HT-29 (cell line): ENCODE data around the gene SFT2D1. TPM values are rescaled to one million over a fixed set of nuclear protein-coding genes. Genes with fewer than 3 reads are reported as not detected.

ENCODE experiments used
- DNase-seq: peaks from one replicate; pipeline ENCODE4 v3.0.0-alpha.2; 2015; ENCODE audit warnings: low spot score
- total RNA-seq: library from RNA; depleted of rRNA; stranded (reverse); fragments of >200 nt; shearing (Covaris generic); gene quantifications from 2 replicates; pipeline ENCODE4 v1.2.3, GENCODE V29; 2014

The SFT2D1 gene
- total RNA-seq, 1 experiment from 2014 or later, result 69.3 TPM

- DNase-seq, result no peak
Measured at GRCh38 chr6:166307082-166308032, 35.0 kb downstream of the SFT2D1 start.

GRCh38 chr6:166306378-166307081 lies 35.8 kb downstream of the SFT2D1 start:
- DNase-seq, result no peak

DNA sequence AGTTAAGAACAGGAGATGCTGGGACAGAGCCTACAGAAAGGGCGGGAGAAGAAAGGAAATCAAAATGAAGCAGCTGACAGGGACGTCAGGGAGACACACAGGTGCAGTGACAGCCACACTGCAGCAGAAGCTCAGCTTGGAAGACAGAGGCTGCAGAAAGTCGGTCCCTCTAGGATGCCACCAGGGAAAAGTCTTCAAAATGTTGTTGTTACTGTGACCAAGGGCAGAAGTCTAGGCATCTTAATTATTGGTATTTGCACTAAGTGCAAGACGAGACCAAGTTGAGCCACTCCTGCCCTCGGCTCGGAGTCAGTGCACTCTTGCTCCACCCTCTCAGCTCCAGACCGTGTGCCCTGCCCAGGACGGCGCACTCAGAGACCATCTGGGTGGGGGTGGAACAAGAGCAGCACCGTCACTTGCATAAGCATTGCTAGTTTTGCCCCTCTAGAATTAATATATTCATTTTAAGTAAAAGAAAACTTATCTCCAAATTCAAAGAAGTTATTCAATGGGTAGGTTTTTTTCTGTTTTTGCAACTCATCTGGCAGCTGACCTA lies 36.7 kb downstream of the SFT2D1 start:
- no peak for DNase-seq

- DNase-seq, result no peak
Measured at GRCh38 chr6:166304106-166304505, 38.2 kb downstream of the SFT2D1 start.

- DNase-seq, result no peak
Measured at GRCh38 chr6:166301611-166302529, 40.5 kb downstream of the SFT2D1 start.

DNA sequence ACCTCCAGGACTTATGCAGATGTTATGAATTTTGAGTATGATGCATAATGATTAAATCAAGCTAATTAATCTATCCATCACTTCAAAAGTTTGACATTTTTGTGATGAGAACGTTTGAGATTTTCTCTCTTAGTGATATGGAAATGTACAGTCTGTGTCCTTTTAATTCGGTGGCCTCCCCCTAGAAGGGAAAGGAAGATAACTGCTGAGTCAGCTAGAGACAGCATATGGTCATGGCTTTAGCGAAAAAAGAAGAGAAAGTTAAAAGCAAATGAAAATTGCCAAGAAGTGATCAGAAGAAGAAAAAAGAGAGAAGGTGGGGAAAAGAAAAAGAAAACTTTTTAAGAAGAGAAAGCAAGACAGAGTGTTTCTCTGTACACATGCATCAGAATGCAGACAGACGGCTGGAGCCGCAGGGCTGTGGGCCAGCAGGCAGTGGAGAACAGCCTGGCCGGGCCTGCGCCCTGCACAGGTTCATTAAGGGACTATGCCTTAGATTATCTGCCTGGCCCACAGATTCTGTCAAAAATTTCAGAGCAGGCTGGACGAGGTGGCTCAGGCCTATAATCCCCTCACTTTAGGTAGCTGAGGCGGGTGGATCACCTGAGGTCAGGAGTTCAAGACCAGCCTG lies 41.9 kb downstream of the SFT2D1 start:
- no peak for DNase-seq

DNA sequence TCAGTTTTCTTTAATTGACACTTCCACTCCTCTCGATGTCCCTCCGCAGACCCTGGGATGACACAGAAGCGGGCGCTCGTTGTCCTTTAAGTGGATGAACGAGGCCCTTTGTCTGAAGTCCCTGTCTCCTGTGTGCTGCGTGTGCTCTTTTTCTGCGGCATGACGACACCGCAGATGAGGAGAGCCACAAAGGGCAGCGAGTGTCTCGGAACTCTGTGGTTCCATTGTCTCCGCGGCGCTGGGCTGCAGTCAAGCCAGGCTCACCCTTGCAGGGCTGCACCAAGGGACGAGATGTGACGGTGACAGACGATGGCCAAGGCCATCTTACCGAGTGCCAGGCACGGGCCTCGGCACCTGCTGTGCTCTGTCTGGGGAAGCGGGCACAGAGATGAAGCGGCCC lies 44.7 kb downstream of the SFT2D1 start:
- DNase-seq, result no peak

GRCh38 chr6:166296035-166296883 lies 46.1 kb downstream of the SFT2D1 start:
- no peak for DNase-seq

GRCh38 chr6:166293731-166294584 lies 48.4 kb downstream of the SFT2D1 start:
- DNase-seq, result no peak

- no peak for DNase-seq
Measured at GRCh38 chr6:166289207-166290060, 52.9 kb downstream of the SFT2D1 start.

DNA sequence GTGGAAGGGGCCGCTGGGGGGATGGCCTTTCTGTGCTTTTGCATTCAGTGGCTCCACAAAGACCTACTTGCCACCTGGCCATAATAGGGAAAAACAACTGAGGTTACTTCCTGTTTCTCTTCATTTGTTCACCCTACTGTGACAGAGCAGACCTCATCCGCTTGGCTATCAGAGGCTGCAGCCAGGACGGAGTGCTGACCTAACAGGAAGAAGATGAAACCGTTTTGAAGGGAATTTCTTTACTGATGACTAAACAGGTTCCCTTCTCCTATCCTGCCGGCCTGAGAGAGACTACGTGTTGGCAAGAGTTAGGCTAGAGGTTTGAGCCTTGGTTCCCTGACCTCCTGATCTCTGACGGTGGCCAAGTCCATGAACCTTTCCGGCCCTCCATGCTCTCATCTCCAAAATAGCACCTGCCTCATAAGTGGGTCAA lies 55.5 kb downstream of the SFT2D1 start:
- DNase-seq, result no peak

- no peak for DNase-seq
Measured at GRCh38 chr6:166285233-166285632, 57.1 kb downstream of the SFT2D1 start.

GRCh38 chr6:166284640-166285039 lies 57.7 kb downstream of the SFT2D1 start:
- DNase-seq, result no peak

GRCh38 chr6:166282394-166283032 lies 59.8 kb downstream of the SFT2D1 start:
- no peak for DNase-seq

DNA sequence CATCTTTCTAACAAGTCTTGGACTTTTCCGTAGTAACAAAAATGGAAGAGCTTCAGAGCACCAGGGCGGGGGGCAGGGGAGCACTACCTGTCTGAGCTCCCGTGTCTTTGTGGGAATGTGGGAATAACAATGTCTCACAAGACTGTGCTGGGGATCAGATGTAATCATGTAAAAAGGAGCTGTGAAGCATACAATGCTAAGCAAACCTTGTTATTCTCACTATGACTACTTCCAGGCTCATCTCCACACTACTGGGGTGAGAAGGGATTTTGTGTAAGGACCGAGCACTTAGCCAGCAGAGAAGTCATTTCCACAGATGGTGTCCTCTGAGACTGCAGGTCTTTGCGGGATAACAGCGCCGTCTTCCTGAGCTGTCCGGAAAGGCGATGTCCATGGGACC lies 61.2 kb downstream of the SFT2D1 start:
- no peak for DNase-seq

DNA sequence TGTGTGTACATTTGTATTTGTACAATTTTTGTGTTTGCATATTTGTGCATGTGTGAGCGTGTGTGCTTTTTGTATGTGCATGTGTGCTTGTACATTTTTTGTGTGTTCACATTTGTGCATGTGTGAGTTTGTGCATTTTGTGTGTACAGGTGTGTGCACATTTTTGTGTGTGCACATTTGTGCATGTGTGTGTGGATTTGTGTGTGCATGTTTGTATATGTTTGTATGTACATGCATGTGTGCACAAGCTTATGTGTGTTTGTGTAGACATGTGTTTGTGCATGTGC lies 63.0 kb downstream of the SFT2D1 start:
- no peak for DNase-seq

DNA sequence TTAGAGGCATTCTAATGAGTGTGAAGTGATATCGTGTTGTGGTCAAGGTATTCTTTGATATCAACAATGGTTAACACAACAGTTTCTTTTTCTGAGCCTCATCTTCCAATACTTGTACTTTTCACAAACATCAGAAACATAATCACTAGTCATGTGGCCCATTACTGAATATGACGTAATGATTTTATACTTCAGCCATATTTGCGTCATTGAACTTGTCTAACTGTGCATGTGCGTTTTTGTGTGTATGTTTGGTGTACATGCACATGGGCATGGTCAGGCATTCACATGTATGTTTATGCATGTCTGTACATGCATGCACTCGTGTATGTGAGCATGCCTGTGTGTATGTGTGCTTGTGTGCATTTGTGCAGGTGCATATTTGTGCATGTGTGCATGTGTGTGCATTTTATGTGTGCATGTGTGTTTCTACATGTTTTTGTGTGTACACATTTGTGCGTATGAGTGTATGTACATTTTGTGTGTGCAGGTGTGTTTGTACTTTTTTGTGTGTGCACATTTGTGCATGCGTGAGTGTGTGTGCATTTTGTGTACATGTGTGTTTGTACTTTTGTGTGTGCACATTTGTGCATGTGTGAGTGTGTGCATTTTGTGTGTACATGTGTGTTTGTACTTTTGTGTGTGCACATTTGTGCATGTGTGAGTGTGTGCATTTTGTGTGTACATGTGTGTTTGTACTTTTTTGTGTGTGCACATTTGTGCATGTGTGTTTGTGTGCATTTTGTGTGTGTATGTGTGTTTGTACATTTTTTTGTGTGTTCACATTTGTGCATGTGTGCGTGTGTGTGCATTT lies 63.6 kb downstream of the SFT2D1 start:
- DNase-seq, result no peak
